ENCODE measurements around the gene ZNF217.
"Not testable (repeated sequence)": the region's sequence is repeated elsewhere in the genome, so short reads cannot be mapped to it uniquely, and the experiment has no call there.

ZNF217 gene

DNA sequence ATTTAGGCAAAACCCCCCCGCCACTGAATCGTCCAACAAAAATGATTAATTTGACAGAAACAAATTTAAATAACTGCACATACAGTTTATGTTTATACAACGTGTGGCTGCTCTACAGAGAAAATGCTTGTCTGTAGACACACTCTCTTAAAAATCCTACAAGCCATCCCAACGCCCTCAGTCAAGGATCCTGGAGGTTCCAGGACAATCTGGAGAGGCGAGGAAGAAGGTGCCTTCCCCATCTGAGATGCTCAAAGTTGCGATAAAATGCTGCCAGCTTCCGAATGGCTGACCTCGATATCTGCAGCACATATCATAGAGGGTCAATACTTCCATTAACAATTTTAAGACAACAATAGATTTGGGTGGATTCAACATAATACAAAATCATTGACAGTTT, 25.3 kb downstream of the ZNF217 start:
- DNase-seq (ENCODE audit: low spot score) = no peak

DNA sequence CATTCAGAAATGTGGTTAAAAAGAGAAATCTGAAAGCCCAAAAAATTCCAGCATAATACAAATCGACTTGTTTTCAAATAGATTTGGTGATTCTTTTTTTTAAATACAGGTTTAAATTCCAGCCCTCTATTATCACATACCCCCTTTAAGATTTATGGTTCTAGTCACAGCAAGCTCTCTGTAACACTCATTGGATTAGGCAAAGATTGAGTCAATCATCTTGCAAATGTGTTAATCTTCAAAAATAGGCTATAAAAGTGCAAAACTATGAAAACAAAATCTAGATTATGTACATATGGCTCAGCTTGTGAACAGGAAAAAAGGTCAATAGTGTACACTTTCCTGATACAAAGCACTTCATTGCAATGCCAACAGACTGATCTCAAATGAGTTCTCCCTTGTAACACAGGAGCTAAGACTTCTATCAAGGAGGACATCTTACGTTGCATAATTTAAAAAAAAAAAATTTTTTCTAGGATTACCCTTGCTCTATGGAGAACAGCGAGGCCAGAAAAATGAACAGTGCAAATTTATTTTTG, 26.2 kb downstream of the ZNF217 start:
- no peak for DNase-seq (ENCODE audit: low spot score)

GRCh38 chr20:53566623-53567022, 27.0 kb downstream of the ZNF217 start:
- DNase-seq (ENCODE audit: low spot score) = not testable (repeated sequence)

DNA sequence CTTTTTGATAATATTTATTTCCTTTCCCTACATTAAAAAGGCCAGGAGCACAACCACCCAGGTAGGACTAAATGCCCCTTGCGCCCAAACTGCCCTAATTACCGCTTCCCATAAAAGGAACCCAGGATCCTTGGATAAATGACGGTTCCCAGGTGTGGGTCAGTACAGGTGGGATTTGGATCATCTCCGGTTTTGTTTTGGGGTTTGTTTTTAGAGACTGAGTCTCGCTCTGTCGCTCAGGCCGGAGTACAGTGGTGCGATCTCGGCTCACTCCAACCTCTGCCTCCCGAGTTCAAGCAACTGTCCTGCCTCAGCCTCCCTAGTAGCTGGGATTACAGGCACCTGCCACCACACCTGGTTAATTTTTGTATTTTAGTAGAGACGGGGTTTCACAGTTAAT, 28.4 kb downstream of the ZNF217 start:
- no peak for DNase-seq (ENCODE audit: low spot score)

DNA sequence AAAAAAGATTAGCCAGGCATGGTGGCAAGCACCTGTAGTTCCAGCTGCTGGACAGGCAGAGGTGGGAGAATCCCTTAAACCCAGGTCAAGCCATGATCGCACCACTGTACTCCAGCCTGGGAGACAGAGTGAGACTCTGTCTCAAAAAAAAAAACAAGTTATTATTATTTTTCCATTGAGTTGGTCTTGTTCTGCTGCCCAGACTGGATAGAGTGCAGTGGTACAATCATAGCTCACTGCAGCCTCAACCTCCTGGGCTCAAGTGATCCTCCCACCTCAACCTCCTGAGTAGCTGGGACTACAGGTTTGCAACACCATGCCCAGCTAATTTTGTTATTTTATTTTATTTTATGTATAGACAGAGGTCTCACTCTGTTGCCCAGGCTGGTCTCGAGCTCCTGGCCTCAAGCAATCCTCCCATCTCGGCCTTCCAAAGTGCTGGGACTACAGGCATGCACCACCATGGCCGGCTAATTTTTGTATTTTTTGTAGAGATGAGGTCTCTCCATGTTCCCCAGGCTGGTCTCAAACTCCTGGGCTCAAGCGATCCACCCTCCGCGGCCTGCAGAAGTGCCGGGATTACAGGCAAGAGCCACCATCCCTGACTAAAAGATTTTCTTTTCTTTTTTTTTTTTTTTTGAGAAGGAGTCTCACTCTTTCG, 31.4 kb downstream of the ZNF217 start:
- DNase-seq (ENCODE audit: low spot score) = not testable (repeated sequence)

DNA sequence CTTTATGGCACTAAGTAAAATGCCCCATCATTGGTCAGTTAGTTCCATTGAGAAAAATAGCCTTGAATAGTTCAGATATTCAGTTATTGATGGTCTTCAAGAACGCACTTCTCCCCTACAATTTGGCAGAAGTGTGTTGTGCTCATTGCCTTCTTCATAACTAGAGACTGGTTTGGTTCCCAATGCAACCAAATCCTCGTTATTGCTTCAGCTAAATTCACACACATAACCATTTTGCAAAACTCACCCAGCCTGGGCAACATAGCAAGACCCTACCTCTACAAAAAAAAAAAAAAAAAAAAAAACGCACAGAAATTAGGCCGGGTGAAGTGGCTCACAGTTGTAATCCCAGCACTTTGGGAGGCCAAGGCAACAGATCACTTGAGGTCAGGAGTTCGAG, 32.1 kb downstream of the ZNF217 start:
- no peak for DNase-seq (ENCODE audit: low spot score)

DNA sequence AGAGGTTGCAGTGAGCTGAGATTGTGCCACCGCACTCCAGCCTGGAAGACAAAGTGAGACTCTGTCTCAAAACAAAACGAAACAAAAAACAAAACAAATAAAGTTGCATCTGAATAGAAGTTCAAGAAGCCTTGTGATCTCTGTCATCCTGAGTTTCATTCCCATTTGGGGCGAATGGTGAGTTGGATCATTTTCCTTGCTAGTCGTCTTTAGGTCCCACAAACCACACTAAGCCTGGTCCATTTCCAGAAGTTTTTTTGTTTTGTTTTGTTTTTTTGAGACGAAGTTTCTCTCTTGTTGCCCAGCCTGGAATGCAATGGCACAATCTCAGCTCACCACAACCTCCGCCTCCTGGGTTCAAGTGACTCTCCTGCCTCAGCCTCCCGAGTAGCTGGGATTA, 33.8 kb downstream of the ZNF217 start:
- DNase-seq (ENCODE audit: low spot score) = no peak

DNA sequence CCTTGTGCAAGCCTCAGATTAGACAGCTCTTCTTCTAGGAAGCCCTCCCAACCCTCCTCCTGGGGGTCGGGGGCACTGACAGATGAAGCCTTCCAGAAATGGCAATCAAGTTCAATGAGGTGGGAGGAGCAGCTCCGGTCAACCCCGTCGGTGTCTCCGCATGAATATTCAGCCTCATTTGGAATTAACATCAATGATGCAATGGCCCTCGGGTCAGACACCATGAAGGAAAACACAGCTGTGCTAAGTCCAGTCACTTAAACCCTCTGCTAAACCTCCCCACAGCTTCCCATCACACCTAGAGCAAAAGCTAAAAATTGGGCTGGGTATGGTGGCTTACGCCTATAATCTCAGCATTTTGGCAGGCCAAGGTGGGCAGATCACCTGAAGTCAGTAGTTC, 36.5 kb downstream of the ZNF217 start:
- no peak for DNase-seq (ENCODE audit: low spot score)

GRCh38 chr20:53556267-53556897, 37.3 kb downstream of the ZNF217 start:
- DNase-seq (ENCODE audit: low spot score) = no peak

DNA sequence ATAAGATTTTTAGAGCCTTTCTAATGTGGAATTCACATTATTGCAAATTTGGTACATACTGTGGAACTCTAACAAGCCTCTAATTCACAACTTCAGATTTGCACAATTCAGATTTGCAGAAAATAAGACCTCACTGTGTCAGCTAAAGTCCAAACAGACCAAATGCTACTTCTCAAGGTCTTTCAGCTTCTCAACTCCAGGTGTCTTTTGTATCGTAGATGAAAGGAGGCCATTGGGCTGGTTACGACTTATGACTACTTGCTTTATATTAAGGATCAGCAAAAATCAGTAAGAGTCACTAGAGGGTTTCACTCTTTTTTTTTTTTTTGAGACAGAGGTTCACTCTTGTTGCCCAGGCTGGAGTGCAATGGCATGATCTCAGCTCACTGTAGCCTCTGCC, 37.8 kb downstream of the ZNF217 start:
- no peak for DNase-seq (ENCODE audit: low spot score)

DNA sequence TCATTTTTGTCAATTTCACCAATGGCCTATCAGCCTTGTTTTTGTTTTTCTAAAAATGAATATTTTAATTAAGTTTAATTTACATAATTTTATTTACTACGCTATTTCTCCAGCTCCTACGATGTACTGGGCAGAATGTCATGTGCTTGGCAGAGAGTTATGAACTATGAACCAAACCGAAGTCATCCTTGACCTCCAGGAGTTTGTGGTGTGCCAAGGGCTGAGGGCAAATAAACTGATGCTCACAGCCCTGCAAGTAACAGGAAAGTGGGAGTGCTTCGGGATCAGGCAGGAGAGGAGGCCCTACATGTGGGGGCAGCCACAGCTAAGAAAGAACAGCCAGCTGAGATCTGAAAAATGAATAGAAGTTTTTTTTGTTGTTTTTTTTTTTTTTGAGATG, 38.6 kb downstream of the ZNF217 start:
- no peak for DNase-seq (ENCODE audit: low spot score)

DNA sequence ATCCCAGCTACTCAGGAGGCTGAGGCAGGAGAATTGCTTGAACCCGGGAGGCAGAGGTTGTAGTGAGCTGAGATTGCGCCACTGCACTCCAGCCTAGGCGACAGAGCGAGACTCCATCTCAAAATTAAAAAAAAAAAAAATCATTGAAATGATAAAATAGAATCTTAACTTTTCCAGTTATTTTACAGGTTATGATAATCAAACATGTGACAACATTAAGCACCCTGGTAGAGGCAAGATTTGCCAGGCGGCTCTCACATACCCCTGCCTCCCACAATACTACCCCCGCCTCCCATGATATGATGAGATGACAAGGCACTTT, 41.1 kb downstream of the ZNF217 start:
- DNase-seq (ENCODE audit: low spot score) = not testable (repeated sequence)

DNA sequence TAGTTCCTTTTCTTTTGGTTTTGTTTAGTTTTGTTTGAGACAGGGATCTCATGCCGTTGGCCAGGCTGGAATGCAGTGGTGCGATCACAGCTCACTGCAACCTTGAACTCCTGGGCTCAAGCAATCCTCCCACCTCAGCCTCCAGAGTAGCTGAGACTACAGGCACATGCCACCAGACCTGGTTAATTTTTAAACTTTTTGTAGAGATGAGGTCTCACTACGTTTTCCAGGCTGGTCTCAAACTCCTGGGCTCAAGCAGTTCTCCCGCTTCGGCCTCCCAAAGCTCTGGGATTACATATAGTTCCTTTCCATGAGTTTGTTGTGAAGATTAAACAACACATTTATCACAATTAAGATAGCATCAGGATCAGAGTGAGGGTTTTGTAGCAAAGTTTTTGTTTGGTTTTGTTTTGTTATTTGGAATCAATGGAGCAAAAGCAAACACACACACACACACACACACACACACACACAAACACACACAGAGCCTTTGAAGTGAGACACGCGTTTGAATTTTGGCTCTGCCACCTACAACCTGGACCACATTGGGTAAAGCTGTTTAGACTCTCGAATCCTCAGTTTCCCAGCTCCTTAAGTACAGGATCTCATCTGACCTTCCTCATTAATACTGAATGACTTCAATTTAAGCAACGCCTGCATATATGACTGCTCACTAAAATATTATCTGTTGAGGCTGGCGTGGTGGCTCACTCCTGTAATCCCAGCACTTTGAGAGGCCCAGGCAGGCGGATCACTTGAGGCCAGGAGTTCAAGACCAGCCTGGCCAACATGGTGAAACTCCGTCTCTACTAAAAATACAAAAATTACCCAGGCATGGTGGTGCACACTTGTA, 41.7 kb downstream of the ZNF217 start:
- DNase-seq (ENCODE audit: low spot score) = not testable (repeated sequence)

DNA sequence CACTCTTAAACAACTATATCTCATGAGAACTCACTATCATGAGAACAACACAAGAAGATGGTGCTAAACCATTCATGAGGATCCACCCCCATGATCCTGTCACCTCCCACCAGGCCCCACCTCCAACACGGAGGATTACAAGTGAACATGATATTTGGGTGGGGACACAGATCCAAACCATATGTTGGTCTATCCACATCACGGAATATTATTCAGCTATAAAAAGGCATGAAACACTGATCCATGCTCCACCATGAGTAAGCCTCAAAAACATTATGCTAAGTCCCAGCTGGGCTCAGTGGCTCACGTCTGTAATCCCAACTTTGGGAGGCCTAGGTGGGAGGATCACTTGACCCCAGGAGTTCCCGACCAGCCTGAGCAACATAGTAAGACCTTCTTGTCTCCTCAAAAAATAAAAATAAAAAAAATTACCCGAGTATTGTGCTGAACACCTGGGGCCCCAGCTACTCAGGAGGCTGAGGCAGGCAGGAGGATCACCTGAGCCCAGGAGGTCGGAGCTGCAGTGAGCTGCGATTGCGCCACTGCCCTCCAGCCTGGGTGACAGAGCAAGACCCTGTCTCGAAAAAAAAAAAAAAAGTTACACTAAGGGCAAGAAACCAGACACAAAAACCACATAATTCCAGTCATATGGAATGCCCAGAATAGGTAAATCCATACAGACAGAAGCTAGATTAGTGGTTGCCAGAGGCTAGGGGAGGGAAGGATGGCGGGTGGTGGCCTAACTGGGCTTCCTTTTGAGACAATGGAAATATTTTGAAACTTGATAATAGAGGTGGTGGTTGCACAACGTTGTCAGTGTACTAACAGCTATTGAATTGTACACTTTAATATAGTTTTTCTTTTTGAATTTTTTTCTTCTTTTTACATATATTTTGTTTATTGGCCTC, 43.1 kb downstream of the ZNF217 start:
- DNase-seq (ENCODE audit: low spot score) = no peak

- no peak for DNase-seq (ENCODE audit: low spot score)
Observed at GRCh38 chr20:53547664-53548239, 45.9 kb downstream of the ZNF217 start.

DNA sequence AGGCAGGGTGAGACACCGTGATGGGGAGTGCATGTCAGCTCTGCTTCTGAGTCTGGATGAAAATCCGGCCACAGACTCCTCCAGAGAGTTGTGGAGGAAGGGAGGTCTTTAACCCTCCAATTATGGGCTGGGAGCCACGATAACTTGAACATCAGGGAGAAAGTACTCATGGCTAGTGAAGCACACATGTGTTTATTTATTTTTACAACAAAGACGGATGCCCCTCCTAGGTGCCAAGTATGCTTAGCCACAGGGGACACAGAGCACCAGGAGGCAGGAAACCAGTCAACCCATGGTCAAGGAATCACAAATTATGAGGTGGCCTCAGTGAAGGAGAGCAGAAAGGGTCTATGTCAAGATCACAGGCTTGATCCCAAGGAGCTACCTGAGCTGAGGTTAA, 54.1 kb downstream of the ZNF217 start:
- DNase-seq (ENCODE audit: low spot score) = no peak

GRCh38 chr20:53536382-53536781, 57.3 kb downstream of the ZNF217 start:
- DNase-seq (ENCODE audit: low spot score) = not testable (repeated sequence)

DNA sequence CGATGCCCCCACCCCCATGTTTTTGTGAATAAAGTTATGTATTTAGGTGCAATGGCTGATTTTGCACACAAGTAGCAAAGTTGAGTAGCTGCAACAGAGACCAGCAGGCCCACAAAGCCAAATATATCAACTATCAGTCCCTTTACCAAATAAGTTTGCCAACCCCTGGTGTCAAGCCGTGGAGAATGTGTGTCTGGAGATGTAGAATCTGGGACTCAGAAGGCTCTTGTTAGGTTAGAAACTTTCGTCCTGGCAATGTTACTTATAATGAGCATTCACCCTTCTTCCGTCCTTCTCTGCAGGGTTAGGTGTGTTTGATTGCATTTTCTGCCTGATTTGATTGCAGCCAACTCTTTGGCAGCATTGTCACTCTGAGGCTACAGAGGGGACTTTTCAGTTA, 57.8 kb downstream of the ZNF217 start:
- DNase-seq (ENCODE audit: low spot score) = no peak

DNA sequence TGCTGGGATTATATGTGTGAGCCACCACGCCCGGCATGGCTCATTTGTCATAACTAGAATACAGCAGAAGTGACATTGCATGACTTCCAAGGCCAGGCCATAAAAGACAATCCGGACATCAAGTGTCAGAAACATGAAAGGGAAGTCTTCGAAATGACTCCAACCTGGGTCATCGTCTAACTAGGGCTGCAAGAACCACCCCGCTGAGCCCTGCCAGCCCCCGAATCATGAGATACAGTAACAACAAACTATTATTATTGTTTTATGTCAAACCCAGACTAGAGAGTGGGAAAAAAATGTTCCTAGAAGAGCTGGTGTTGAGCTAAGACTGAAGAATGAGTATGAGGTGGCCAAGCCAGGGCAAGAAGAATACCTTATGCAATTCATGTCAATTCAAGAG, 59.6 kb downstream of the ZNF217 start:
- no peak for DNase-seq (ENCODE audit: low spot score)

- DNase-seq (ENCODE audit: low spot score) = no peak
Observed at GRCh38 chr20:53533500-53533899, 60.1 kb downstream of the ZNF217 start.

GRCh38 chr20:53532654-53533312, 60.9 kb downstream of the ZNF217 start:
- not testable (repeated sequence) for DNase-seq (ENCODE audit: low spot score)
